Hepatic stellate cell (primary cell): ENCODE results near the gene EXD3.
"Not testable (repeated sequence)": the region's sequence is repeated elsewhere in the genome, so short reads cannot be mapped to it uniquely, and the experiment has no call there.

Experiments used
- DNase-seq: peaks from one replicate; pipeline ENCODE4 v3.0.0; 2011; ENCODE audit warnings: low spot score

Gene EXD3, protein sequence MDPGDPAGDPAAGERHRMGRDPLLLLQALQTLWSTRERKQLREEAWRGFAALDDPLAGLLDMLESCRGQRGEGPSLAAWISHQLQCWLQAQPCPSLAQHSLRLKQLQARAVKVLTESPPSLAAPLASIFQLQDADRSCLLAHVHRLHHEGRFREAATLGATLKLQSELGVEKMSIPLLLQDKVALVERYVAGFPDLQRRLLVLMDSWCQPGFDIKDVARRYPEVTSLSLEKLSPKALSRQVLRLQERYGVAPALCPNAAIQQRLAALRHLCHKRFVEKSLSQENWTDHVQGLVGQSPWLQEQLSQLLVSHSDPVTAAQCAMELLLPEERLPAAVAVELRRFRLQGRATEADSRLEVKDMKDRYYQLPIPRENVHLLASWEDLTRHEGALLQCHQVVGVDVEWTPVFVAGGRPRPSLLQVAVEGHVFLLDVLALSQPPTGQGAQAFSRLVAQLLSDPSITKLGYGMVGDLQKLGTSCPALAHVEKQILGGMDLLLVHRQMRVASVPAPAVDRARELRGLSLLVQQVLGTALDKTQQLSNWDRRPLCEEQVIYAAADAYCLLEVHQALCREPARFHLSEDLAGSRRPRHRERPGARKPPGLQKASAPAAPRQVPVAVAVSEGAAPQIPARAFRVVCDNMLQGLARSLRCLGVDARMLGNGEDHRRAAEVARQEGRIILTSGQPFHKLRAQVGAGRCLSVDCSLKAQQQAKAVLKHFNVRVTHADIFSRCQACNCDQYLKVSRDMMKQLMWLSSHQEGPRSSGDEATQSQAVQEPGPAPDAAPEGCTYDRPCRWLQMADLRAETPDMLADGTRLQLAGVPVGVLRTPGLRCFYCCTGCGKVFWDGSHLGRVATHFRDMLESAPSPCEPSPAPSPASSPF

DNA sequence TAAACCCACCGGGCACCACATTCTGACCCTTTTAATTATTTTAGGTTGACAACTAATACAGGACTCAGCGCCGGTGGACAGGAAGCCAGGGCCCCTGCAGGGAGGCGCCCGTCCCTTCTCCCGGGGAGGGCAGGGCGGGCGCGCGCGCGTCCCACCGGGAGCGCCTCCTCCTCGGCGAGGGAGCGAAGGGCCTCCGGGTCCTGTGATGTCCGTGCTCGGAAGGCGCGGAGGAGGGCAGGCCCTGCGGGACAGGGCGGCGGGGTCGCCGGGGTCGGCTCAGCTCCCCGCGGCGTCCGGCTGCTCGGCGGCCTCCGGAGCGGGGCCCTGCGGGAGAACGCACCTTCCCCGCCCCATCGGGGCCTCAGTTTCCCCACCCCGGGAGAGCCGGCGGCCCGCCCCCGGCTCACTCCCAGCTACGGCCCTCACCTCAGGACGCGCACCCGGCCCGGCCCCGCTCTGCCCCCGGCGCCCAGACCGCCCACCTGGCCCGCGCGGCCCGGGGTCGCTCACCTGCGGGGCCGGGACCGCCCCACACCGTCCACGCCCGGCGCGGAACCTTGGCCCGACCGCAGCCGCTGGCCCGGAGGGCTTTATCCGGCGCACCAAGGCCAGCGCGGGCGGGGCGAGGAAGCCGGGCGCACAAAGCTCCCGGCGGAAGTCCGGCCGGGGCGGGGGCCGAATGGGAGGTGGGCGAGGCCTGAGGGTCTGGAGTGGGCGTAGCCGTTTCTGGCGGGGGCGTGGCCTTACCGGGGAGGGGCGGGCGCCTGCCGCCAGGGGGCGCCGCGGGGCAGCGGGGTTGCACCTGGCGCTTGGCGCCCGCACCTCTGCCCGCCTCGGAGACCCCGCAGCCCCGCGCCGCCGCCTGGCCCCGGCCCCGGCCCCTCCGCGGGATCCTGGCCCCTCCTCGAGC, at the start of gene EXD3, which contains the start of gene NOXA1:
EXD3 (minus strand) TSS at position 559 of the 910 bp plus-strand sequence. CDS start 27,805 bp downstream, outside the sequence.
NOXA1 (plus strand) TSS at position 790 of the 910 bp plus-strand sequence. CDS start 137 bp downstream, outside the sequence.
- DNase-seq, result peak; percentile 91

GRCh38 chr9:137470785-137471184, 47.8 kb upstream of the EXD3 start:
- DNase-seq, result no peak

DNA sequence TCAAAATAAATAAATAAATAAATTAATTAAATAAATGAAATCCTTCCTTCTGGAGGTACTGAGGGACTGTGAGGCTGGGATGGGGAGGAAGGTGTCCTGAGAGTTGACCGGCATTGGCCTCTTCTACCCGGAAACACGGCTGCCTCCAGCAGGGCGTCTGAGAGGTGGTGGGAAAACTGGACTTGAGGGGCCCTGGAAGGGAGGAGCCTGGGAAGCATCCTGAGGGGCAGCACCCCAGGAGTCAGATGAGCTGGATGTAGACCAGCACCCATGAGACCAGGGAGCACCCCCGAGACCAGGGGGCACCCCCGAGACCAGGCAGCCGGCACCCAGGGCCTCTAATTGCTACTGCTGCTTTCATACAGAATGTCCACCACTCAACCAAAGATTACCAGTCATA, 44.9 kb upstream of the EXD3 start:
- no peak for DNase-seq

- DNase-seq, result no peak
Observed at GRCh38 chr9:137467161-137467581, 44.2 kb upstream of the EXD3 start.

- DNase-seq, result not testable (repeated sequence)
Observed at GRCh38 chr9:137466389-137467085, 43.6 kb upstream of the EXD3 start.

DNA sequence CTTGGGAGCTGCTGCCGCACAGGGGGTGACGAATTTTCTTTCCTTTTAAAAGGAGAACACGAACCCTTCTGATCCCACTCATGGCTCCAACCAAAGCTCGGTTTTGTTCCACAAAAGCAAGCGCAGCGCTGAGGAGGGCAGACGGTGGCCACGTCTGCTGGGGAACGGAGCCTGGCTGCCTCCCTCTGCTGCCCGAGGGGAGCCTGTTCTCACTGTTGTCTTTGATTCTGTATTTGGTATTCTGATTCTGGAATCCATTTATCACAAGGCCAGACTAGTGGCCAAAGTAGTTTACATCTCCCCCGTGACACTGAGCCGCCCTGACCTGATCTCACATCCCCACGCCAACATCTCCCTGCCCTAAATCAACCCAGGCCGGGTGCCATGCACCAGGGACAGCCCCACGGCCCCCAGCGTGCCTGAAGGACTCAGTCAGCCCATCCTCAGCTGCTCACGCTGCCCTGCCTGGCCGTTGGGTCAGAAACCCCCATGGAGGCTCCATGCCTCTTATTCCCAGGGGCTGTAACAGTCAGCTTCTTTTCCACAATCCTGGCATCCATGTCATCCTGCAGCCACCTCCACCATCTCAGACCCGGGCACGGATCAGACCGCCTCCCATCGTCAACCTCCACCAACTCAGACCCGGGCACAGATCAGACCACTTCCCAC, 42.9 kb upstream of the EXD3 start:
- no peak for DNase-seq

DNA sequence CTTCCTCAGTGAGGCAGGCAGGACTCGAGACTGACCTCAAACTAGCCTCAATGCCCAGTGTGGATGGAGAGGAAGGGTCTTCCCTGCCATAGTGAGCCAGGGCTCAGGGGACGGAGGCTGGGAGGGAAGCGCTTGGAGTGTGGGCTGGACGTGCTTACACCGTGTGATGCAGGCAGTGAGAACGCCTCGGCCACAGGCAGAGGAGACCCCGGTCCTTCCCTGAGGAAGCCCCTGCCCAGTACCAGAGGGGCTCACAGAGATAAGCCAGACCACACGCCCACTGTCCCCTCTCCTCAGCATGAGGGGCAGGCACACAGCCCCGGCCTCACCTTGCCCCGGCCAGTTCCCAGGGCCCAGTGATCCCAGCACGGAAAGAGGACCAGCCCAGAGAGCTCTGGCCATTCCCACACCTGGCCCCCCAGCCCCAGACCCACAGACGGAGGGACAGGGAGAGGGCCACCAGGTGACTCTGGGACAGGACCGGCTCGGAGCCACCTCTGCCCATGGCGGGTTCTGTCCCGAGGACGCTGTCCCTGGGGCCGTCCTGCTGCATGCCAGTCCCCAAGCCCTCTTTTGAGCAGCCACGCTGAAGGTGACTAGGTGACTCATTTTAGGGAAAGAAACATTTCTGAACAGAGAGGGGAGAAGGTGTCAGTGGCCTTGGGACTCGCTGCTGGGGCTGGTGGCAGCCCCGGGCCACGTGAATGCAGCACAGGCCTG, 42.2 kb upstream of the EXD3 start:
- no peak for DNase-seq

DNA sequence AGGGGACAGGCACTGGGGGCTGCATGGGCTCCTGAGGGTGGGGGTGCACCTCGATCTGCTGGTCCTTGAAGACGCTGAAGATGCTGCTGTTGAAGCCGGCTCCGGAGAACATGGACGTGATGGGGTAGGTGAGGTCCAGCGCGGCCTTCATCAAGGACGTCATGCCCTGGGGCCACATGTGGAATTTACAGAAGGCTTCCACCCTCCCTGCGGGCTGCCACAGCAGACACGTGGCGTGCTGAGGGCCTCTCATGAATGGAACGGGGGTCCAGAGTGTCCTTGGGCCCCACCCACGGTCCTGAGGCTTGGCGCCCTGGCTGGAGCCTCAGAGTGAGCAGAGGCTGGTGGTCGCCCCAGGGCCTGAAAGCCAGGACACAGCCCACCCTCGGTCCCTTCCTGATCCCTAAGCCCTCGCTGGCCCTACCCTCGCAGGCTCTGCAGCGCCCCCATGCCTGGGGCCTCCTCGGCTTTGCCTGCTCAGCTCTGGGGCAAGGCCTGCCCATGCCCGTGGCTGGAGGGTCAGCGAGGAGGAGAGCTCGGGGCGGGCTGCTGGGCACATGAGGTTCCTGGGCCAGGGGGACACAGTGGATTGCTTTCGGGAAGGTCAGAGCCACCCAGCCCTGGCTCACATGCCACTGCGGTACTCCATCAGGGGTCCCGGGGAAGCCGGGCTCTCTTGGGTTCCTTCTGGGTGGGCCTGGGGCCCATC, 41.5 kb upstream of the EXD3 start:
- DNase-seq, result no peak

GRCh38 chr9:137463931-137464290, 40.9 kb upstream of the EXD3 start:
- DNase-seq, result no peak

DNA sequence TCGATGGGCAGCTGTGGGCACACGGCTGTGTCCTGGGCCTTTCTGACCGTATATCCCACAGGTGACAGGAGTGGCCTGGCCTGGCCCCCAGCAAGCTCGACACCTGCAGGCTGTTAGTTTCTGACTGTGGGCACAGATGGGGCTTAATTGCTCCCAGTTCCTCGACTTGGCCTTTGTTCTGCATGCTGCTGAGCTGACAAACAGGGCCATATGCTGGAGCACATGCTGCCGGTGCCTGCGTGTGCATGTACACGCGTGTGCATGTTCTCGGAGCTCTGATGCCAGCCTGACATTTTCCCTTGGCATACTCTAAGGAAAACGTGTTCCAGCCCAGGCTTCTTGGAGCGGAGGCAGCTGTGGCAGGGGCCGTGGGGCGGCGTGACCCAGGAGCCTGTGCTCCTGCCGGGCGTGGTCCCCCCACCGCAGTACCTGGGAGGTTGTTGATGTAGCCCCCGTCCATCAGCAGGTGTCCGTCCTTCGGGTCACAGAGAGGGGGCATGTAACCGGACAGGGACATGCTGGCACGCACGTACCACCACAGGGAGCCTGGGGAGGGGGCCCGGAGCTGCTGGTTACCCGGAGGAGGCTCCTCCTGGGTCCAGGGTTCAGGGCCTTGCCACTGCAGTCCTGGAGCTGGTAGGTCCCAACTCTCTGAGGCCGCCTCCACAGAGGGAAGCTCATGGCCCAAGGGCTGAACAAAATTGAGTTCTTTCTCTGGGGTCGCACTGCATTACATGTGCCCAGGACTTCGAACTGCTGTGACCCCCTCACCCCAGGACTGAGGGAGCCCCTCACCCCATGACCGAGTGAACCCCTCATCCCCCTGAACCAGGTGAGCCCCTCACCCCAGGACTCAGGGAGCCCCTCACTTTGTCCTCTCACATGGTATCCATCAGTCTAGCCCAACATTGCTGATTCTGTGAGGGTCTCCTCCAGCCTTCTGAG, 40.3 kb upstream of the EXD3 start:
- DNase-seq, result no peak

GRCh38 chr9:137462396-137462985, 39.5 kb upstream of the EXD3 start:
- no peak for DNase-seq

DNA sequence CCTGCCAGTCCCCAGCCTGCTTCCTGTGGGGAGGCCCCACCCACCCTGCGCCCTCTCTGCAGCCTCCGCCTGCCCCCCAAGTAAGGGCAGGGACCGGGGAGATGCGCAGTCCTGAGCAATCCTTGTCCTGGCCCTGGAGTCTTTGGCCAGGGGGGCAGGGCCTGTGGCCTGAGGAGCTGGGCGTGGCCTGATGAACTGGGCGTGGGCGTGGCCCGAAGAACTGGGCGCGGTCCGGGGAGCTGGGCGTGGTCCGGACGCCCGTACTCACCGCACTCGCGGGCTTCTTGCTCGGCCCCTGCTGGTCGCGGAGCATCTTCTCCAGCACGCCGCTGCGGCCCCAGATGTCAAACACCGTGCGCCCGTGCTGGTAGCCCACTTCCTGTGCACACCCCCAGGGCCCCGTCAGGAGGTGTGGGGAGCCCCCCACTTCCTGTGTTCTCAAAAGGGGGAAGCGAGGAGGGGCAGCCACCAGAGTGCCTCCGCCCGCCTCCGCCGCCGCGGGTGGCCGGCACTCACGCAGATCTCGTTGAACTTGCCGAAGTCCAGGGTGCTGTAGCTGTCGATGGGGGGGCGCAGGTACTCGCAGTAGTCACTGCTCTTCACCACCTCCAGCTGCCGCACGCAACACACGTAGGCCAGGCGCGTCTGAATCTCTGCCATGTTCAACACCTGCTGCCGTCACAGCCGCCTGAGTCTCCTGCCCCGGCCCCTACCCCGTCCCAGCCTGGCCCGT, 38.9 kb upstream of the EXD3 start:
- DNase-seq, result peak; percentile 54

DNA sequence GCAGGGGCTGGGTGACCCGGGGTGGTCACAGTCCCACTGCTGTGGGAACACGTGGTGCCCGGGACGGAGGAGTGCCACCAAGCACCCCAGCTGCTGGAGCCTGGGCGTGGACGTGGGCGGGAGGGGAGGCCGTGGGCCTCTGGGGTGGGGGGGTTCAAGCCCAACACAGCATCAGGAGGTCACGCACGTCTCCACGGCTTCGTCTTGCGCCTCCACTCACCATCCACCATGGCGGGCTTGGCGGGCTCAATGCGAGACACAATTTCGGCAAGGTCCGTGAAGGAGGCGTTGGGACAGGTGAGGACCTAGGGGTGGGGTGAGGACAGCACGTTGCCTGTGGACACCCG, 38.3 kb upstream of the EXD3 start:
- DNase-seq, result no peak

- DNase-seq, result no peak
Observed at GRCh38 chr9:137460363-137461315, 37.7 kb upstream of the EXD3 start.

DNA sequence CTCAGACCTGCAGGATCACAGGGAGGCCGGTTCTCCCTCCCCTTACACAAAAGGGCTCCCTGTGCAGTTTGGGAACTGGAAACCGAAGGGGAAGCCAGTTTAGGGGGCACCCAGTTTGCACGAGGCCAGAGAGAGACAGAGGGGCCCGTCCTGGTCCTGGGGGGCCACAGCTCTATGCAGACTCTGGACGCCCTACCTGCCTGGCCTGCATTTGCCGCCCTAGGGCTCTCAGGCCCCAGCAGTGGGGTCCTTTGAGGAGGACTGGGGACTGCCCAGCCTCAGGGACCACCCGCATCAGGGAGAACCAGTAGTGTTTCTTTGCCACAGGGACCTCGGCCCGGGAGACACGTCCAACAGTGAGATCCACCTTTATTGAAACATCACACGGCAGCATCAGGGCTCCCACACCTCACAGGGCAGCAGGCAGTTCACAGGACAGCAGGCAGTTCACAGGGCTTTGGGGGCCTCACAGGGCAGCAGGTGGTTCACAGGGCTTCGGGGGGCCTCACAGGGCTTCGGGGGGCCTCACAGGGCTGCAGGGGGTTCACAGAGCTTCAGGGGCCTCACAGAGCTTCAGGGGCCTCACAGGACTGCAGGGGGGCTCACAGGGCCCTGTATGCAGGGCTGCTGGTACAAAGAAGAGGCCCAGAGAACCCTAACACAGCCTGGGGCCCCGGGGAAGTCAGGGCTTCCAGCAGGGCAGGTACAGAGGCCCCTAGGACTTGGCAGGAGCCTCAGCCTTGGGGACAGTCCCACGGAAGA, 36.8 kb upstream of the EXD3 start:
- no peak for DNase-seq
